ENCODE data around the gene GRIP2. TPM values are rescaled to one million over a fixed set of nuclear protein-coding genes. Genes with fewer than 3 reads are reported as not detected.

The GRIP2 gene
- total RNA-seq, 1 donor from 2014 or later: not detected

DNA sequence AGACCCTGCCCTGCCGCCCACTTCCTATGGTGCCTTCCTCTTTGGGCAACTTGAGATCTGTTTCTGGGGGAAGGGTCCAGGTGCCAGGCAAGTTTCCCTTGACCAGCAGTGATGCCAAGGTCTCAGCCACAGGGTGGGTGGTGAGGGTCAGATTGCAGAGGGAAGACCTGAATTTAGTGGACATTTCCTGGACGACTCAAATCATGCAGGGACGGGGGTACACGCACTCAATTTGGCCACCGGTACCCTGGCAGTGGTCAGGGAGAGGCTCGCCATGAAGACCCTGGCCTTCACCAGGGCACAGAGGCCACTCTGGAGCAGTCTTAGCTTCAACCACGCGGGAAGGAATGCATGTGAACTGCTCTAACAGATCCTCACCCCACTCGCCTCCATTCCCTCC, 1.5 kb upstream of the GRIP2 start:
- TF ChIP-seq, protein P1, sequence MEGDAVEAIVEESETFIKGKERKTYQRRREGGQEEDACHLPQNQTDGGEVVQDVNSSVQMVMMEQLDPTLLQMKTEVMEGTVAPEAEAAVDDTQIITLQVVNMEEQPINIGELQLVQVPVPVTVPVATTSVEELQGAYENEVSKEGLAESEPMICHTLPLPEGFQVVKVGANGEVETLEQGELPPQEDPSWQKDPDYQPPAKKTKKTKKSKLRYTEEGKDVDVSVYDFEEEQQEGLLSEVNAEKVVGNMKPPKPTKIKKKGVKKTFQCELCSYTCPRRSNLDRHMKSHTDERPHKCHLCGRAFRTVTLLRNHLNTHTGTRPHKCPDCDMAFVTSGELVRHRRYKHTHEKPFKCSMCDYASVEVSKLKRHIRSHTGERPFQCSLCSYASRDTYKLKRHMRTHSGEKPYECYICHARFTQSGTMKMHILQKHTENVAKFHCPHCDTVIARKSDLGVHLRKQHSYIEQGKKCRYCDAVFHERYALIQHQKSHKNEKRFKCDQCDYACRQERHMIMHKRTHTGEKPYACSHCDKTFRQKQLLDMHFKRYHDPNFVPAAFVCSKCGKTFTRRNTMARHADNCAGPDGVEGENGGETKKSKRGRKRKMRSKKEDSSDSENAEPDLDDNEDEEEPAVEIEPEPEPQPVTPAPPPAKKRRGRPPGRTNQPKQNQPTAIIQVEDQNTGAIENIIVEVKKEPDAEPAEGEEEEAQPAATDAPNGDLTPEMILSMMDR (conservative IDR thresholded peaks at IDR 0.05; ENCODE audit: low read depth, low read length): no peak
- H3K4me3 ChIP-seq (ENCODE audit: low read depth, low read length): no peak overlapping the region
- no peak for DNase-seq (ENCODE audit: low read depth)

DNA sequence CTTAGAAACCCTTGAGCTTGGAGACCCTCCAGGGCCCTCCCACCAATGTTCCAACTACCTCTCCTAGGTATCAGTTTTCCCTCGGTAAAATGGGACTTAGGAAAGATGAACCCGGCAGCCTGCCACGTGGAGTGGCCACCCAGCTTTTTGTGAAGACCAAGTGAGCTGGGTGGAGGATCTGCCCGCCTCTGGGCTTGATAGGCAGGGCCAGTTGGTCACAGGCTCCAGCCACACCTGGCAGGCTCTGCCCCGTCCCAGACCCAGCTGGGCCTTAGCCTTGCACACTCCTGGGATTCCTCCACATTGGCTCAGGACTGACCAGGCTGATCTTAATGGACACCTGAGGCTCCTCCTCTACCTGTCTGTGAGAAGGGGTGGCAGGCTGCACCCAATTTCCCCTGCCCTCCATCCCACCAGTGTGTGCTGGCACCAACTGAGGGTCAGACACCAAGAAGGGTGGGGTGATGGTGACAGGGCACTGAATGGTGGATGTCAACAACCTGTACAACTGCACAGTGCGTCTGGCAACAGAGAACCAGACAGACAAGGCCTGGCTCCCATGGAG, 761 bp upstream of the GRIP2 start:
- H3K4me3 ChIP-seq (ENCODE audit: low read depth, low read length): no peak overlapping the region
- TF ChIP-seq, protein P1 (conservative IDR thresholded peaks at IDR 0.05; ENCODE audit: low read depth, low read length): no peak
- DNase-seq (ENCODE audit: low read depth): no peak

DNA sequence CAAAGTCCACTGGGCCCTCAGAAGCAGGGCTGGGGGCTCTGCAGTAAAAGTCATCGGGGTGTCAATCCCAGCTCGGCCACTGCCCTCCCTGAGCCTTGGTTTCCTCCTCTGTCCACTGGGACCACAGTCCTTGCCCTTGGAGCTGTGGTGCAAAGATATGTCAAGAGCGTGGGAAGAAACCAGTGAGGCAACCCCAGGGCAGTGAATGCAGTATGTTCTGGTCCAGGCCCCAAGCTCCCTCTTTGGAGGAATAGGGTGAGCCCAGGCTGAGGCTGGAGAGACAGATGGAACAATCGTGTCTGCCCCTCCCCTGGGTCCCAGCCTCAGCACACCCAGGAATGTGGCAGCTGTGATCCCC, 779 bp downstream of the GRIP2 start:
- H3K4me3 ChIP-seq (ENCODE audit: low read depth, low read length): no peak overlapping the region
- no peak for DNase-seq (ENCODE audit: low read depth)
- TF ChIP-seq, protein P1 (conservative IDR thresholded peaks at IDR 0.05; ENCODE audit: low read depth, low read length): no peak

DNA sequence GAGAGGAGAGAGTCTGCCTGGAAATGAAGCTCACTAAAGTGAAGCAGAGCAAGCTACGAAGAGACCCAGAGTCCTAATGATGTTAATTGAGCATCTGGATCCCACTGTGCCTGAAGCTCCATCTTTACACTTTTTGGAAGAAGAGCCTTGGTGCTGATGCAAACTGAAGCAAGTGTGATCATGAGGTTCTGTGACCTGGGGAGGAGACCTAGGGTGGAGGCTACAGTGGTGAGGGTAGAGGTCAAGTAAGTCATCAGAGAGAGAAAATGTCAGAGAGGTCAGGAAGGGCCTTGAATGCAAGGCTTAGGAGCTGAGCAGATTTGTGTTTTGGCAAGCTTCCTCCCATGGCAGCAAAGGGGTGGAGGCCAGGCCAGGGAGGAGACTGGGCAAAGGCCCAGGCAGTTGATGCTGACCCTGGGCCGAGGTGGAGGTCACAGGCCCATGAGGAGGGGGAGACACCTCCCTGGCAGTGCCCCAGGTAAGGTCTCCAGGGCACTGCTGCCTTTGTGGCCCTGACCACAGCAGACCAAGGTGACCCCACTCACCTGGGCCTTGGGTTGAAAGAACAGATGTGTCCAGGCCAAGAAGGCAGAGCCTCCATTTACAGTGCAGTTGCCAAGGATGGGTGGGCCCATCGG, 1.6 kb downstream of the GRIP2 start:
- no peak overlapping the region for H3K4me3 ChIP-seq (ENCODE audit: low read depth, low read length)
- no peak for DNase-seq (ENCODE audit: low read depth)
- TF ChIP-seq, protein P1 (conservative IDR thresholded peaks at IDR 0.05; ENCODE audit: low read depth, low read length): no peak

DNA sequence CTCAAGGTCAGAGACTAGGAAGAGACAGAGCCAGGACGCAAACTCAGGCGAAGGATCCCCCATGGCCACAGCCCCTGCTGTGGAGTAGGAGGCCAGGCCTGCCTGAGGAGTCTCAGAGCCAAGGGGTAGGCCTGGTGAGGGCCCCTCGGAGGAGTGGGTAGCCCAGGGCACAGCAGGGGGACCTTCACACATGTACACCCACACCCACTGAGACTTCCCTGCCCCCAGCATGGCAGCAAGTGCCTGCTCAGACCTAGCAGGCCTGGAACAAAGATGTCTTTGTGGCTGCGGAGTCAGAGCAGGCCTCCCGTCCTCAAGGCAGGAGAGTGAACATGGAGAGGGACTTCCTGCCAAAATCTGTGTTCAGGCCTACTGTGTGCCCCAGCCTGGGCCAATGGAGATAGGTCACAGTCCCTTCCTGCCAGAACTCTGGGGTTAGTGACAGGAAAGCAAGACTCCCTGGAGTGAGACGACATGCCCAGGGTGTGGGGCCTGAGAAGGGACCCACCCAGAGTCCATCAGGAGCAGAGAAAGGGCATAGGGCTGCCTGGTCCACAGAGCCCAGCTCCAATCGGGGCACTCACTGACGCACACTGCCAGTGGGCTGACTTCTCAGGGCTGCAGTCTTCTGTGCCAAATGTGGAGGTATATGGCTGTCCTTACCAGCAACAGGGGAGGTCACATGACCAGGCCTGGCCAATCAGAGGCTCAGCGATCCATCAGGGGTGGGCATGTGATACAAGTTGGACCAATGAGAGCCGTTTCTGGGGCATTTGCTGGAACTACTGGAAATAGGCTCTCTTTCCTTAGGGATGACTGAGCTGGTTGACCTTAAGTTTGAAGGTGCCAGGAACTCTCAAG, 2.3 kb downstream of the GRIP2 start:
- H3K4me3 ChIP-seq (ENCODE audit: low read depth, low read length): no peak overlapping the region
- DNase-seq (ENCODE audit: low read depth): no peak
- TF ChIP-seq, protein P1 (conservative IDR thresholded peaks at IDR 0.05; ENCODE audit: low read depth, low read length): no peak

DNA sequence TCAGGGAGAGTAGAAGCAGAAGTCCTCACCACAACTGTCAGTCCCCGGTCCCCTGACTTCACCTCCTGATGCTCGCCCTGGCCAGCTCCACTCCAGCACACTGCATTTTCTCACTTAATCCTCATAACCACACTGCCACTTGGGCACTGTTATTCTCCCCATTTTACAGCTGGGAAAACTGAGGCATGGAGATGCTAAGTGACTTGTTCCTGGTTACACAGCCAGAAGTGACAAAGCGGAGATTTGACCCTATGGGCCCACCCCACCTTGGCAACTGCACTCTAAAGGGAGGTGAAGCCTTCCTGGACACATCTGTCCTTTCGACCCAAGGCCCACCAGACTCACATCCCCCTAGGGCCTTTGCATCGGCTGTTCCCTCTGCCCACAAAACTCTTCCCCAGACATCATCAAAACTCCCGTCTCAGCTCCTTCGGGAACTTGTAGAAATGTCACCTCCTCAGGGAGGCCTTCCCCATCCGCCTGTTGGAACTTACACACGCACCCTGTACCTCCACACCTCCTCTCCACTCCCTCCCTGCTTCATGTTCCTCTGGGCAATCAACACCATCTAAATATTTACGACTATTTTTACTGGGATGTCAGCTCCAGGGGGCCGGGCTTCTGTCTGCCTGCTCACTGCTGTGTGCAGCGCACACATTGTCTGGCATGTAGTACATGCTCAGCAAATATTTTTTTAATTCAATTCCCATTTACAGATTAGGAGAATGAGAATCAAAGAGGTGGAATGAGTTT, 3.1 kb downstream of the GRIP2 start:
- no peak for DNase-seq (ENCODE audit: low read depth)
- TF ChIP-seq, protein P1 (conservative IDR thresholded peaks at IDR 0.05; ENCODE audit: low read depth, low read length): no peak

More for the DNA sequence above, 3.1 kb downstream of the GRIP2 start:
- H3K4me3 ChIP-seq (ENCODE audit: low read depth, low read length): no peak overlapping the region

Measured in epithelial cell of proximal tubule (primary cell).